Endometrial microvascular endothelial cells (primary cell): Measurements from ENCODE around the gene HOTAIR. TPM values are rescaled to one million over a fixed set of nuclear protein-coding genes. Genes with fewer than 3 reads are reported as not detected.

Source experiments
- in situ Hi-C: cut with HindIII; loops from 2 replicates; pipeline ENCODE4 v1.10.0; 2017; ENCODE audit warnings: low sequenced_read_pairs, low pct_unique_long_range_greater_than_20kb; ENCODE audit errors: inconsistent ontology term
- total RNA-seq: library from RNA; depleted of rRNA; stranded (reverse); fragments of >200 nt; gene quantifications from one replicate; pipeline ENCODE4 v1.2.3, GENCODE V29; 2015; ENCODE audit errors: inconsistent ontology term

Gene HOTAIR
- not detected for total RNA-seq

- in situ Hi-C loops: no loop called here
Observed at GRCh38 chr12:53974084-53975063, at the start of gene HOTAIR. HOTAIR (minus strand) TSS chr12:53974954.

- in situ Hi-C loops: loop anchor here (25.0 kb wide), 1 partner anchor 188 kb away; no protein-coding TSS in a partner anchor
Observed at GRCh38 chr12:54024127-54024526, 49.4 kb upstream of the HOTAIR start.

- in situ Hi-C loops: loop anchor here (25.0 kb wide), 1 partner anchor 189 kb away; no protein-coding TSS in a partner anchor
Observed at GRCh38 chr12:54022960-54023884, 48.5 kb upstream of the HOTAIR start.

- in situ Hi-C loops: loop anchor here (25.0 kb wide), 1 partner anchor 191 kb away; no protein-coding TSS in a partner anchor
Observed at GRCh38 chr12:54021432-54022013, 46.8 kb upstream of the HOTAIR start.

- in situ Hi-C loops: loop anchor here (25.0 kb wide), 1 partner anchor 192 kb away; no protein-coding TSS in a partner anchor
Observed at GRCh38 chr12:54020591-54021405, 46.0 kb upstream of the HOTAIR start.

GRCh38 chr12:54019924-54020590, 45.3 kb upstream of the HOTAIR start:
- in situ Hi-C loops: loop anchor here (25.0 kb wide), 1 partner anchor 192 kb away; no protein-coding TSS in a partner anchor

GRCh38 chr12:54019091-54019811, 44.5 kb upstream of the HOTAIR start:
- in situ Hi-C loops: loop anchor here (25.0 kb wide), 1 partner anchor 193 kb away; no protein-coding TSS in a partner anchor

GRCh38 chr12:54018468-54018984, 43.8 kb upstream of the HOTAIR start:
- in situ Hi-C loops: loop anchor here (25.0 kb wide), 1 partner anchor 194 kb away; no protein-coding TSS in a partner anchor

GRCh38 chr12:54017878-54018467, 43.2 kb upstream of the HOTAIR start:
- in situ Hi-C loops: loop anchor here (25.0 kb wide), 1 partner anchor 194 kb away; no protein-coding TSS in a partner anchor

GRCh38 chr12:54017027-54017788, 42.5 kb upstream of the HOTAIR start:
- in situ Hi-C loops: loop anchor here (25.0 kb wide), 1 partner anchor 195 kb away; no protein-coding TSS in a partner anchor

- in situ Hi-C loops: loop anchor here (25.0 kb wide), 1 partner anchor 196 kb away; no protein-coding TSS in a partner anchor
Observed at GRCh38 chr12:54016478-54016964, 41.8 kb upstream of the HOTAIR start.

GRCh38 chr12:54016051-54016450, 41.3 kb upstream of the HOTAIR start:
- in situ Hi-C loops: loop anchor here (25.0 kb wide), 1 partner anchor 196 kb away; no protein-coding TSS in a partner anchor

GRCh38 chr12:54015018-54015931, 40.5 kb upstream of the HOTAIR start:
- in situ Hi-C loops: loop anchor here (25.0 kb wide), 1 partner anchor 197 kb away; no protein-coding TSS in a partner anchor
